Right atrium auricular region (tissue), 2 donors: Measurements from ENCODE around the gene TAF3. TPM values are rescaled to one million over a fixed set of nuclear protein-coding genes. Genes with fewer than 3 reads are reported as not detected.

Source experiments
- DNase-seq: peaks from one replicate; pipeline ENCODE4 v3.0.0-alpha.2; 2019; ENCODE audit warnings: low spot score
- H3K27ac ChIP-seq, 2 donors: fragments of 200-600 bp; sonication (generic); 1 replicate in 1 of 2; 2 replicates in 1 of 2; pipeline ENCODE4 v1.5.1; 2016 to 2019
- H3K27me3 ChIP-seq, 2 donors: fragments of 200-600 bp; sonication (generic); one replicate each; pipeline versions ENCODE4 v1.5.1 to v1.6.0; 2017 to 2019
- H3K36me3 ChIP-seq: fragments of 200-600 bp; sonication (generic); one replicate; pipeline ENCODE4 v1.5.1; 2016
- H3K4me1 ChIP-seq, 2 donors: fragments of 200-600 bp; sonication (generic); one replicate each; pipeline versions ENCODE4 v1.5.1 to v1.6.0; 2017 to 2019
- H3K4me3 ChIP-seq, 2 donors: fragments of 200-600 bp; sonication (generic); 1 replicate in 1 of 2; 2 replicates in 1 of 2; pipeline ENCODE4 v1.5.1; 2017 to 2019; ENCODE audit warnings: mild to moderate bottlenecking in 1 of 2, moderate library complexity in 1 of 2
- H3K9me3 ChIP-seq, 2 donors: fragments of 200-600 bp; sonication (generic); one replicate each; pipeline ENCODE4 v1.5.1; 2019
- total RNA-seq, 2 donors: library from RNA; depleted of rRNA; stranded (reverse); fragments of >200 nt; gene quantifications; one replicate each; pipeline ENCODE4 v1.1.0, GENCODE V29; 2016
- TF ChIP-seq, protein P1 (sequence below), 2 donors: fragments of 200-600 bp; sonication (generic); IDR thresholded peaks; one replicate each; pipeline ENCODE4 v1.5.1; 2019; ENCODE audit warnings: antibody characterized with exemption in 2 of 2

The TAF3 gene
- total RNA-seq, 2 donors from 2014 or later: 4.6 to 6.1 TPM

DNA sequence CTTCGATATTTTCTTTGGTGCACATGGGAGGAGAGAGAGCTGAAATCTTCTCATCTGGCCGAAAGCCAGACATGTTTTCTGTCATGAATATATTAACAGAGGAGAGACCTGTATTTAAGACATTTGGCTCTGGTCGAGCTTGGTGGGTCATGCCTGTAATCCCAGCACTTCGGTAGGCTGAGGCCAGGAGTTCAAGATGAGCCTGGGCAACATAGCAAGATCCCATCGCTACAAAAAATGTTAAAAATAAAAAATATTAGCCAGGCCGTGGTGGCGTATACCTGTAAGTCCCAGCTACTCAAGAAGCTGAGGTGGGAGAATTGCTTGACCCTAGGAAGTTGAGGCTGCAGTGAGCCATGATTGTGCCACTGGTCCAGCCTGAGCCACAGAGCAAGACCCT, 214.3 kb downstream of the TAF3 start:
- DNase-seq: no peak
- Histone ChIP-seq H3K36me3 (no peaks in the 10 kb centered on the region), H3K27me3 (peaks cover 19 to 40% of the 10 kb centered on the region in 2 donors), H3K9me3 (no peaks in the 10 kb centered on the region), H3K27ac (no peak overlapping the region), H3K4me1 (peaks cover 0 to 37% of the 10 kb centered on the region in 2 donors), H3K4me3 (no peak overlapping the region)
- TF ChIP-seq, protein P1, sequence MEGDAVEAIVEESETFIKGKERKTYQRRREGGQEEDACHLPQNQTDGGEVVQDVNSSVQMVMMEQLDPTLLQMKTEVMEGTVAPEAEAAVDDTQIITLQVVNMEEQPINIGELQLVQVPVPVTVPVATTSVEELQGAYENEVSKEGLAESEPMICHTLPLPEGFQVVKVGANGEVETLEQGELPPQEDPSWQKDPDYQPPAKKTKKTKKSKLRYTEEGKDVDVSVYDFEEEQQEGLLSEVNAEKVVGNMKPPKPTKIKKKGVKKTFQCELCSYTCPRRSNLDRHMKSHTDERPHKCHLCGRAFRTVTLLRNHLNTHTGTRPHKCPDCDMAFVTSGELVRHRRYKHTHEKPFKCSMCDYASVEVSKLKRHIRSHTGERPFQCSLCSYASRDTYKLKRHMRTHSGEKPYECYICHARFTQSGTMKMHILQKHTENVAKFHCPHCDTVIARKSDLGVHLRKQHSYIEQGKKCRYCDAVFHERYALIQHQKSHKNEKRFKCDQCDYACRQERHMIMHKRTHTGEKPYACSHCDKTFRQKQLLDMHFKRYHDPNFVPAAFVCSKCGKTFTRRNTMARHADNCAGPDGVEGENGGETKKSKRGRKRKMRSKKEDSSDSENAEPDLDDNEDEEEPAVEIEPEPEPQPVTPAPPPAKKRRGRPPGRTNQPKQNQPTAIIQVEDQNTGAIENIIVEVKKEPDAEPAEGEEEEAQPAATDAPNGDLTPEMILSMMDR (IDR thresholded peaks at IDR 0.05): no peak

DNA sequence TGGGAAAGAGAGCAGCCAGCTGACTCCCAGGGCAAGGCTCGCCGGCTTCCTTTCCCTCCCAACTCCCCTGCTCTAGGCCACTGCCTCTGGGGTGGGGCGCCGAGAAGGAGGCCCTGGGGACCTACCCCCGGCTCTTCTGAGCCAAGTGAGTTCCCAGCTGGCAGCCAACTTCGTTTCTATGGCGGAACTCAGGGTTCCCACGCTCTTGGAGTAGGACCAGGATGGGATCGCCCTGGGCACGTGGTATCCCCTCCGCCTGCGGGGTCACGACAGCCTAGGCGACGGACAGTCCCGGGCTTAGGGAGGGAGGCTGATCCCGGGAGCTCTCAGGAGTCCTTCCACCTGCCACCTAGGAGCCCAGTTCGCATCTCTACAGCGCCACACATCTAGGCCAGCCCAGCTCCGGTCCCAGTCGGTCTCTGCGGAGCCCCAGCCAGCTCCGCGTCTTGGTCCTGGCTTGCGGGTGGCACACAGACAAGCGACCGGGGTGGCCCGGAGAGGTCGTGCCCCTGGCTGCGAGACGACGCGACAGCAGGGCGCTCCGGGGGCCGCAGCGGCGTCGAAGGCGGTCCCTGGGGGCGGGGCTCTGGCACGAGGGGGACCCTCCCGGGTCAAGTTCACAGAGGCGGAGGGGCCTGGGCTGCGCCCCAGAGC, 215.6 kb downstream of the TAF3 start:
- no peak overlapping the region for H3K27ac ChIP-seq
- H3K9me3 ChIP-seq: peaks cover 0 to 3% of the 10 kb centered on the region in 2 donors
- no peak for DNase-seq
- peaks cover 0 to 39% of the 10 kb centered on the region in 2 donors for H3K4me1 ChIP-seq
- TF ChIP-seq, protein P1 (IDR thresholded peaks at IDR 0.05): no peak
- H3K4me3 ChIP-seq: peak overlapping the region in 1 of 2 donors; percentile 22
- peaks cover 28 to 54% of the 10 kb centered on the region in 2 donors for H3K27me3 ChIP-seq
- H3K36me3 ChIP-seq: no peaks in the 10 kb centered on the region

DNA sequence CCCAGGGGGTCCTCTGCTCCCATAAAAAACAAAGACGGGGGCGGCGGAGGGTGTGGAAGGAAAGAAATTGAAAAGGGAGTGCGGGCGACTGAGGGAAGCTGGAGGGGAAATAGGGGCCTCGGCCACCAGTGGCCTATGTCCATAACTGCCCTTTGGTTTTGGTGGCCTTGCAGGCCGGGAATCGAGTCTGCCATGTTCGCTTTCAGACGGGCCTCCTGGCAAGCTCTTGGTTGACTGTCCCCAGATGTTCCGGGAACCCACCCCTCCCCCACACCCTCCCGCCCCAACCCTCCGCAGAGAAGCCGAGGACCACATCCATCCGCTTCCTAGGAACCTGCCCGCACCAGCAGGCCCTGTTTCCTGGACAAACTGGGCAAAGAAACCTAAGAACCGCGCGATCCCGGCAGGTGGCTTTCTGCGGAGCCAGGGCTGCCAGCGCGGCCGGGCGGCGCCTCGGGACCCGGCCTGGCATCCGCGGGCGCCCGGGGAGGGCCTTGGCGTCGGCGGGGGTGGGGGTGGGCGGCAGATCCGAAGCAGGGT, 216.2 kb downstream of the TAF3 start:
- Histone ChIP-seq H3K36me3 (no peaks in the 10 kb centered on the region), H3K27me3 (peaks cover 34 to 60% of the 10 kb centered on the region in 2 donors), H3K27ac (no peak overlapping the region), H3K4me3 (peak overlapping the region; percentile 2 to 22), H3K9me3 (peaks cover 0 to 8% of the 10 kb centered on the region in 2 donors), H3K4me1 (peaks cover 0 to 39% of the 10 kb centered on the region in 2 donors)
- TF ChIP-seq, protein P1 (IDR thresholded peaks at IDR 0.05): no peak
- DNase-seq: no peak

DNA sequence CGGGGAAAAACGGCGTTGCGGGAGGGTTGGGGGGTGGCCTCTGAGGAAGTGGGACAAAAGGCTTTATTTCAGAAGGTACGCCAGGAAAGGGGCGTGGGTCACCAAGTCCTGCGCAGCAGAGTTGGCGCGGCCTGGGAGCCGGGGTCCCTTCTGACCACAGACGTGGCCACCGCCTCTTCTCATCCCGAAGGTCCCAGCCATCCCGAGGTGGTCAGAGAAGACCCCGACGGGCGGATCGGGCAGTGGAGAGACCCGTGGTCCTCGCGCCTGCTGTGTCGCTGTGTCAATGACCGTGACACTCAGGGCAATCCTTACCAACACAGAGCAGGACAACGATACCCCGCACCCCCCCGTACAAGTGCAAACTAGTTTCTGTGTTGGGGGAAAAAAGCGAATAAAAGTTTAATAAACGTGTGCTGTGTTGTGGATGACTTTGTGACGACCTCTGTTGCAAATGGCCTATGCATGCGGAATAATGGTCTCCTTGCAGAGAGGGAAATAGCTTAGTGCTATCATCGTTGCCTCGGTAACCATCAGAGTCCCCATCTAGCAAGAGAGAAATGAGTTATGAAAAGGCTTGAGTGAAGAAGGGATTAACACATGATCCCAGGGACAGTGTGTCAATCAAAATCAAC, 216.8 kb downstream of the TAF3 start:
- DNase-seq: no peak
- H3K4me3 ChIP-seq: peak overlapping the region in 1 of 2 donors; percentile 22
- H3K9me3 ChIP-seq: peaks cover 0 to 8% of the 10 kb centered on the region in 2 donors
- H3K36me3 ChIP-seq: no peaks in the 10 kb centered on the region
- H3K4me1 ChIP-seq: peaks cover 0 to 39% of the 10 kb centered on the region in 2 donors
- peaks cover 39 to 66% of the 10 kb centered on the region in 2 donors for H3K27me3 ChIP-seq
- TF ChIP-seq, protein P1 (IDR thresholded peaks at IDR 0.05): no peak
- no peak overlapping the region for H3K27ac ChIP-seq

DNA sequence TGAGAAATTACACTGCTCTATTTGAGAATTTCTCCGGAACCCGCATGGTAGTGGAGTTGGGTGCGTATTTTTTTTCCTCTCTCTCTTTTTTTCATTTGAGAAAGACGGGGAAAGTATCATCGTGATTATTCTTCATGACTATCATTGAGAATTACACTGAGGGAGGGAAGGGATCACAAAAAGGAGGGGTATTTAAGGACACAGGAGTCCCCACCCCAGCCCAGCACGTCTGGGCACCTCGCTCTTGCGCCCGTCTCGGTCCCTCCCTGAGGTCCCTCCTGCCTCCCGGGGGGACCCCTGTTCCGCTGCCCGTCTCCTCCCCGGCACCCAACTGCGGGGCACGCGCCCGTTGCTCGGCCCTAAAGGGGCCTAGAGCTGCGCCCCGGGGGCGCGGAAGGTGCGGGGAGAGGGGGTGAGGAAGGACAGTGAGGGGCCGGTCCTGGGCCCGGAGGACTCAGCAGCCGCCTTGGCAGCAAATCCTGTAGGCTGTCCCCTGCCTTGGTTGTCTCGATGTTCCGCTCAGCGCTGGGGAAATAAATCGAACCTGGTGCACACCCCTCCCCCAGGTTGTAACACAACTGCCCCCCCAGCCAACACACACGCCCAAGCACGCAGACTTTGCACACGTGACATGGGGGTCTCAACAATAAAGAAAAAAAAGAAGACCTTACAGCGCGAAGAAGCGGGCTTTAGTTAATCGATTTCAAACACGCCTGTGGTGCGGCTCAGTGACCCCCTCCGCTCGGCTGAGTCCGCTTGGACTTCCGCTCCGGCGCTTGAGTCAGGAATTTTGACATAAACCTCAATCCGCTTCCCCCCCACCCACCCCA, 217.6 kb downstream of the TAF3 start:
- no peak overlapping the region for H3K4me3 ChIP-seq

More for the DNA sequence above, 217.6 kb downstream of the TAF3 start:
- Histone ChIP-seq H3K27ac (no peak overlapping the region), H3K4me1 (peaks cover 0 to 39% of the 10 kb centered on the region in 2 donors), H3K9me3 (peaks cover 0 to 8% of the 10 kb centered on the region in 2 donors), H3K36me3 (no peaks in the 10 kb centered on the region), H3K27me3 (peaks cover 46 to 73% of the 10 kb centered on the region in 2 donors)
- DNase-seq: no peak
- TF ChIP-seq, protein P1 (IDR thresholded peaks at IDR 0.05): no peak
